Measurements from ENCODE around the gene LIPK. TPM values are rescaled to one million over a fixed set of nuclear protein-coding genes. Genes with fewer than 3 reads are reported as not detected.
"Not testable (repeated sequence)": the region's sequence is repeated elsewhere in the genome, so short reads cannot be mapped to it uniquely, and the experiment has no call there.

Gene LIPK
- total RNA-seq, 1 donor from 2014 or later: not detected

DNA sequence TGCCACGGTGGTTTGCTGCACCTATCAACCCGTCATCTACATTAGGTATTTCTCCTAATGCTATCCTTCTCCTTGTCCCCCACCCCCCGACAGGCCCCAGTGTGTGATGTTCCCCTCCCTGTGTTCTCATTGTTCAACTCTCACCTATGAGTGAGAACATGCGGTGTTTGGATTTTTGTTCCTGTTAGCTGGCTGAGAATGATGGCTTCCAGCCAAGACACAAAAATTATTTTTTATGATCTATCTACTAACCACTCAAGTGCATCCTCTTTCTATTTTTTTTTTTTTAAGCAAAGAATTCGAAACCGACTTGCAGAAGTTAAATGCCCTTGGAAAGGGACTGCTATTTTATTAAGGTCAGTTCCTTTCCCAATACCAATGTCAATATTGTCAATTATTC, 3.3 kb downstream of the LIPK start:
- peak in 1 of 2 donors; percentile 4 for DNase-seq (ENCODE audit: low read depth in 2 of 2)

DNA sequence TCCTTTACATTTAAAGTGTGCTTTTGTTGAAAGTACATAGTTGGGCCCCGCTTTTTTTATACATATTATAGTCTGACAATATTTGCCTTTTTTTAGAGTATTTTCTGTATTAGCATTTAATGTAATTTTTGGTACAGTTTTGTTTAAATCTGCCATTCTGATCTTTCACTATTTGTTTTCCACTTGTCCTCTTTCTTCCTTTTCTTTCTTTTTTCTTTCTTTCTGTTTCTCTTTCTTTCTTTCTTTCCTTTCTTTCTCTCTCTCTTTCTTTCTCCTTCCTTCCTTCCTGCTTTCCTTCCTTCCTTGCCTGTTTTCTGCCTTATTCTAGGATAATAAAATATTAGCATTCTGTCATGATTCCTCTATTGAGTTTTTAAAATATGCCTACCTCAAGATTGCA, 9.5 kb downstream of the LIPK start:
- DNase-seq (ENCODE audit: low read depth in 2 of 2): no peak

DNA sequence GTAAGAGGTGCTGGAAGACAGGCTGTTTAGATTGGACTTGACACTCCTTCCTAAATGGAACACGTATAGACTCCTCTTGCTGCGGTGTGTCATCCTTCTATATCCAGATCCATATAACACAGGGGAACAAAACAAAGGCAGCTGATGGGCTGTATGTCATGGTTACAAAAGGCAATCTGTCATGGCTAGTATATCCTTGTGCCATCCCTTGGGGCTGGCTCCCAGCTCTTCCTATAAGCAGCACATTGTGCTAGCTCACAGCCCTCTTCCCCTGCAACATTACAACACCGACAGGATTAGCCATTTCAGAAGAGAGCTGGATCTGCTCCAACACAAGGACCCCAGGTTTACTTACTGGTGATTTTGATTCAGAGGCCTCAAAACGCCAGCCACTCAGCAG, 15.3 kb downstream of the LIPK start:
- DNase-seq (ENCODE audit: low read depth in 2 of 2): no peak

DNA sequence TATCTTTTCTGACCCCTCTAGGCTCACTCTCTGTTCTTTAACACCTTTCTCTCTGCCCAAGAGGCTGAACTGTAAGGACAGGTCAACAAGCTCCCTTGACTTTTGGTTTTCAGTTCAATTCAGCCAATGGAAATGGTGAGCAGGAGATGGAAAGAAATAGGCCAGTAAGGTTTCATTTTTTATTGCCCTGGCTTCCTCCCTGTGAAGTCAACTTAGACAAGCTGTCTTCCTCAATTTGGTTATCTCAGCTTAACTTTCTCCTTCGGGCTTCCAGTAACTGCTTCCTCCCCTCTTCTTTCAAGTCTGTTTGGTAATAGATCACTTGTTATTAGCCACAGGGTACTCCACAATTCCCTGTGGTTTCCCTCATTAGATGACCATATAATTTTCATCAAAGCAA, 19.7 kb downstream of the LIPK start:
- no peak for DNase-seq (ENCODE audit: low read depth in 2 of 2)

DNA sequence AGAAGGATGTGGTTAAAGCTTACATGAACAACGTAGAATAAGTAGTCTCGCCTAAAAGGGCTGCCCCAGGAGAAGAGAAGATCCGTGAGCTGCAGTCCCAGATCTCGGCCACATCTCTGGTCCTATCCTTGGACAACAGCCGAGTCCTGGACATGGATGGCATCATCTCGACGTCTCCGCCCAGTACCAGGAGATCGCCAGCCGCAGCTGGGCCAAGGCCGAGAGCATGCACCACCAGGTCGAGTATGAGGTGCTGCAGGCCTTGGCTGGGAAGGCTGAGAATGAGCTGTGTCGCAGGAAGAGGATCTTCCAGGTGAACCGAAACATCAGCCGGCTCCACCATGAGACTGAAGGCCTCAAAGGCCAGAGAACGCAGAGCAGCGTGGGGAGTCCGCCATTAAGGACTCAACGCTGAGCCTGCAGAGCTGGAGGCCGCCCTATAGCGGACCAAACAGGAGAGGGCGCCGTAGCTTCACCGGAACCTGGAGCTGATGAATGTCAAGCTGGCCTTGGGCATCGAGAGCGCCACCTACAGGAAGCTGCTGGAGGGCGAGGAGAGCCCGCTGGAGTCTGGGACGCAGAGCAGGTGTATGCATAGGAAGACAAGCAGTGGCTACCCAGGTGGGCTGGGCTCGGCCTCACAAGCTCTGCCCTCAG, 22.2 kb downstream of the LIPK start:
- DNase-seq (ENCODE audit: low read depth in 2 of 2): peak; percentile 1 to 7

DNA sequence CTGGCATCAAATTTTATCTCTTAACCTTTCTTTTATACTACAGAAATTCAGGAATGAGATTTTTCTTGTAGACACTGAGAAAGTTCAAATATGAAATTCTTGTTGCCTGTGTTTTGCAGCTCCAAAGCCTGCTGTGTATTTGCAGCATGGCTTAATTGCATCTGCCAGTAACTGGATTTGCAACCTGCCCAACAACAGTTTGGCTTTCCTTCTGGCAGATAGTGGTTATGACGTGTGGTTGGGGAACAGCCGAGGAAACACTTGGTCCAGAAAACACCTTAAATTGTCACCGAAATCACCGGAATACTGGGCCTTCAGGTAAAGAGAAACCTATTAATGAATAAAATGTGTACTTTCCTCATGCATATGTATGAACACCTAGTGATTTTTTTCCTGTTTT, 24.8 kb downstream of the LIPK start:
- DNase-seq (ENCODE audit: low read depth in 2 of 2): no peak

DNA sequence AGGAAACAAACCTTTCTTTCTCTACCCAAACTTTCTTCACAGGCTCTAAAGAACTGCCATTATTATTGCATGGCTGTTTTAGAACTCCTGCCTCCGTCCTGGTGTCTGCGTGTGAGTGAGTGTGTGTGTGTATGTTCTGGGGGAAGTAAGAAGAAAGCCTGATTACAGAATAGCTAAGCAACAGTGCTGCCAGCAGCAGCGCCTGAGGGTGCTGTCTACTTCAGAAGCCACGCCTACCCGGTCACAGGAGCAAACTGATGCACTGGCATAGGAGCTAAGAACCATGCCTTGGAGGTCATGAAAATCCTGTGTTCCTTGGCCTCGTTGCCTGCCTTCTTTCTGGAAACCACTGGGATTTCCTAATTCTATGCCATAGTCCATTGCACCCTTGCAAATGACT, 25.2 kb downstream of the LIPK start:
- no peak for DNase-seq (ENCODE audit: low read depth in 2 of 2)

DNA sequence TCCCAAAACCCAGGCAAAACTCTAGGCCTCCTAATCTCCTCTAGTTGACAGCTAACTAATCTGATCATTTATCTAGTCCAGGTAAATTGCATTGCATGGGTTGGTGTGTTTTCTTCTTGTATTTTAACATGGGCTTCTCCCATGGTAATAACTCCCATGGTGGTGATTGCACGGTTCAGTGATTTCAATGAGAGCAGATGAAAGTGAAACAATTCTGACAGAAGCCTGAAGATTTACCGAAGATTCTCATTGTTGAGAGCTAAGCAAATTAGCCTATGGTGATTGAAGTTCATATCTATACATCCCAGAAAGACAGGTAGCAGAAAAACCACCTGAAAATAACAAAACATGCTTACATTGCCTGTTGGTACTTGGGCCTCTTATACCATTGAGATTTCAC, 27.2 kb downstream of the LIPK start:
- DNase-seq (ENCODE audit: low read depth in 2 of 2): no peak

DNA sequence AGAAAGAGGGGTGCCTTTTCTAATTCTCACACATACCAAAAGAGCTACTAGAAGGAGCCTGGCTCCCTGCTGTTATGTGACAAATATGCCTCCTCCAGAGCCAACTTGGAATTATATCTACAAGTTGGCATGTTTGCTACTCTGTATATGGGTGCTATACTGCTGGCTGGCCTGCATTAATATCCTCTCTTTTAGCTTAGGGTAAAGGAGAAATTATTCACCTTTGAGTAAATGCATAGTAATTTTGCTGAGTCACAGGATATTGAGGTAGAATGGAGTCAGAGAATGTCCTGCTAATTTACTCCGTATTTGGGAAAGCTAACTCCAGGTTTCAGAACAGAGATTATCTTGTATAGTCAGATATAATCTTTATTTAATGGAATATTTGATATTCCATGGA, 29.6 kb downstream of the LIPK start:
- no peak for DNase-seq (ENCODE audit: low read depth in 2 of 2)

DNA sequence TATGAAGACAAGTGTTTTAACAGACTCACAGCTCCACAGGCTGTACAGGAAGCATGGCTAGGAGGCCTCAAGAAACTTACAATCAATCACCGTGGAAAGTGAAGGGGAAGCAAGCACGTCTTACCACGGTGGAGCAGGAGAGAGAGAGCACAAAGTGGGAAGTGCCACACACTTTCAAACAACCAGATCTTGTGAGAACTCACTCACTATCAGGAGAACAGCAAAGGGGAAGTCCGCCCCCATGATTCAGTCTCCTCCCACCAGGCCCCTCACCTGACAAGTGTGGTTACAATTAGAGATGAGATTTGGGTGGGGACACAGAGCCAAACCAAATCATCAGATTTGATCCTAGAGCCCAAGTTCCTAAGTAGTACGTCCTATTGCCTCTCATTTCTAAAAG, 35.9 kb downstream of the LIPK start:
- not testable (repeated sequence) for DNase-seq (ENCODE audit: low read depth in 2 of 2)

DNA sequence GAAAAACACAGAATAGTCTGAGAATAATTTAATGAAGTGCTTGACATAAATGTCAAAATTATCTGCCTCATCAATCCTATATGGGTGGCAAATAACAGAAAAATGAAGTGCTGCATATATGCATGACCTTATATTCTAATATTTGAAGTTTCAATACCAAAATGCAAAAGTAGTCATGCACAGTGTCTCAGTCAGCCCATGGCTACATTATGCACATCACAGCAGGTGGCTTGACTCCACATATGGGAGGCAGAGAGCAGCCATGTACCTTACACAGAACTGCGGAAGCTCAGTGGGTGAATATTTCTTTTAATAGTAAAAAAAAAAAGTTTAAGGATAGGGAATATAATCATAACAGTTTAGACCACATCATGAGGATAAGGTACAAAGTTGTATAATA, 36.4 kb downstream of the LIPK start:
- no peak for DNase-seq (ENCODE audit: low read depth in 2 of 2)

DNA sequence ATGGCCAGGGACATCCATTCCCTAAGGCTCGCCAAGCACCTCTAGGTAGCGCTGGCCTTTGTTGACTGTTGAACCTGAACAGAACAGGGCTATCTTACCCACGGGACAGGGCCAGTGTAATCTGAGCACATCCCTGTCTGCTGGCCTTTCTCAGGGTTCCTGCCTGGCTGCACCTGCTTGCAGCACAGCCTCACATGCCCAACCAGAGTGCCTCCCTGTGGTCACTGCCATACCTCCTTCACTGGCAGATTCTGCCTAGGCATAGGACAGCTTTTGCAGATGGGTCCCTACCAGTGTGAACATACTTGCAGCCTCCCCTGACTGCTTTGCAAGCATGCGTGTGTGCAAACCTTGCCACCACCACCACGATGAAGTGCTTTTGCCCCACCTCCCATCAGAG, 38.0 kb downstream of the LIPK start:
- no peak for DNase-seq (ENCODE audit: low read depth in 2 of 2)

DNA sequence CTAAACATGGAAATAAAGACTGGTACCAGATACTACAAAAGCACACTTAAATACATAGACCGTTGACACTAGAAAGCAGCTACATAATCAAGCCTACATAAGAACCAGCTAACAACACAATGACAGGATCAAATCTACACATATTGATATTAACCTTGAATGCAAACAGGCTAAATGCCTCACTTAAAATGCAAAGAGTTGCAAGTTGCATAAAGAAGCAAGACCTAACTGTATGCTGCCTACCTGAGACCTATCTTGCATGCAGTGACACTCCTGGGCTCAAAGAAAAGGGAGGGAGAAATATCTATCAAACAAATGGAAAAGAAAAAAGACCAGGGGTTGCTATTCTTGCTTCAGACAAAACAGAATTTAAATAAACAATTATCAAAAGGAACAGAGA, 39.6 kb downstream of the LIPK start:
- no peak for DNase-seq (ENCODE audit: low read depth in 2 of 2)

DNA sequence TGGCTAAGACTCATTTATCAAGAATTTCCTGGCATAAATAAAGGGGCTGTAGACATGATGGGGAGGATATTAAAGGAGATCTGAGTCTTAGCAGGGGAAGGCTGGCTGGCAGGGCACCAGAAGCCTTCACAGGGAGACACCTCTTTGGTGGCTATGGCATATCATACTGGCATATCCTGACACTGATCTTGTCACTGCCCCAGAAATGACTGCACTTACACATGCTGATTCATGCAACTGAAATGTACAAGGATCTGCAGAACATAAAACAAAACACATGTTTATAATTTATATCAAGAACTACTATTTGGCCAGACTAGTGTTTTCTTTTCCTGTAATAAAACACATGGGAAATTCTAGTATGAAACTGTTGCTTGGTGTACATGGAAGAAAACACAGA, 48.2 kb downstream of the LIPK start:
- DNase-seq (ENCODE audit: low read depth in 2 of 2): peak in 1 of 2 donors; percentile 10

DNA sequence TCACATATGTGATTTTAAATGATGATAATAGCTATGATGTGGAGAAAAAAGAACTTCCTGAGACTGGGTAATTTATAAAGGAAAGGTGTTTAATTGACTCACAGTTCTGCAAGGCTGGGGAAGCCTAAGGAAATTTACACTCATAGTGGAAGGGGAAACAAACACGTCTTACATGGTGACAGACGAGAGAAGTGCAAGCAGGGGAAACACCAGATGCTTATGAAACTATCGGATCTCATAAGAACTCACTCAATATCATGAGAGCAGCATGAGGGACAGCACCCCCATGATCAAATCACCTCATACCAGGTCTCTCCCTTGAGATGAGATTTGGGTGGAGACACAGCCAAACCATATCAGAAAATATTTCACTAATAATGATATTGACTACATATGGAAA, 49.7 kb downstream of the LIPK start:
- DNase-seq (ENCODE audit: low read depth in 2 of 2): no peak

DNA sequence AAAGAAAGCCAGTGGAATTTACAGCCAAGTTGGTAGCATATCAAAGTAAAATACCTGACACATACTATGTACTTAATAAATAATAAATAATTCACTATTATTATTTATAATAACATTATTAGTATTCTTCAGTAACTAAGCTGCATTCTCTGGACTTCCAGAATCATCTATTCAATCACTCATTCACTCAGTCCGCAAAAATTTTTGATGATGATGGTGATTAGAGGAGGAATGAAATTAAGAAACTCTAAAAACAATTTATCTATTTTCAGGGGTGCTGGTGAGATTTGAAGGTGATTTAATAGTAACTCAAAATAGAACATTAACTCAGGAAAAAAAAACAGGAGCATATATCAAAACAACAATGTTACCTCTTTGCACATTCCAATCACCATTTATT, 50.6 kb downstream of the LIPK start:
- DNase-seq (ENCODE audit: low read depth in 2 of 2): no peak

DNA sequence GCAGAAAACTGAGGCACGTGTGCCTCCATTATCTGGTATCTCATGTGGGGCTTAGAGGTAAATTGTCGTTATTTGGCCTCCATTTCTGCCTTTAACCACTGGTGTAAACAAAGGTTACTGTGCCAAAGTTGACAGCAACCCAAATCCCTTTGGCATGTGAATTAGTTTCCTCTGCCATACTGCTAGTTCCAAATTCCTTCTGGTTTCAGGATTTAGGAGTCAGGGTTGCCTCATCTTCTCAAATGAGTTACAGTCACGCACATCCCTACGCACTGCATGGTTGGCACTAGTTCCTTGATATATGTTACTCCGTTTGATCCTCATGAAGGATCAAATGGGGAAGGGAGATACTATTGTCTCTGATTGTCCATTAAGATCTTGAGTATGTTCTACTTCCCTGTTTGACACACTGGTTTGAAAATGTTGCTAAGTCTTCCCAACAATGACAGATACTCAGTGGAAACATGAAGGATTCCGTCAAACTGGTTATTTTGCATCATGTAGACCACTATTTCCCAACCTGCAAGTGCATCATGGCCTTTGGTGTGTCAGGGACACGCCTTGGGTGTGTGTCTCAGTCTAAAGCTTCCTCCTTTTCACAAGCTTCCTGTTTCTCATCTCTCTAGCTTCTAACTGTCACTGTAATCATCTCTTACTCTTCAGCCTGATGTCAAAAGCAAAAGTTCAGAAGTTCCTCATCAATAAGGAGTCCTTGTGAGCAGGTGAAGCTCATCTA, 53.5 kb downstream of the LIPK start, which contains the start of gene LIPN:
Gene LIPN, plus strand, starts transcription at position 655 of the 736 bp plus-strand sequence. CDS start 1,386 bp downstream, outside the sequence.
- DNase-seq (ENCODE audit: low read depth in 2 of 2): no peak

DNA sequence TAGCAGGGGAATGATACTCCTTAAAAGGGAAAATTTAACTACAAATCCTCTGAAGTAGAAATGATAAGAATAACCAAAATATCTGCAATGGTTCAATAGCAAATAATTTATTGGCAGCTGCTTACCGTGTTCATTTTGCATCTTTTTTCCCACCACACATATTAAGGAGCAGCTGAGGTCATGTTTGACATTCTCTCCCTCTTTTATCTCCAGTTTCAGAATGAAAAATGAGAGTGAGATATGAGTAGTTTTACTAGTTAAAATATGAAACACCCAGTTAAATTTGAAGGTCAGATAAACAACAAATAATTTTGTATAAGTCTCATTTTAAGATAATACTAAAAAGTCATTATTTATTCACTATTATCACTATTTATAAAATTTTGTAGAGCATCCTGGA, 56.9 kb downstream of the LIPK start:
- no peak for DNase-seq (ENCODE audit: low read depth in 2 of 2)

DNA sequence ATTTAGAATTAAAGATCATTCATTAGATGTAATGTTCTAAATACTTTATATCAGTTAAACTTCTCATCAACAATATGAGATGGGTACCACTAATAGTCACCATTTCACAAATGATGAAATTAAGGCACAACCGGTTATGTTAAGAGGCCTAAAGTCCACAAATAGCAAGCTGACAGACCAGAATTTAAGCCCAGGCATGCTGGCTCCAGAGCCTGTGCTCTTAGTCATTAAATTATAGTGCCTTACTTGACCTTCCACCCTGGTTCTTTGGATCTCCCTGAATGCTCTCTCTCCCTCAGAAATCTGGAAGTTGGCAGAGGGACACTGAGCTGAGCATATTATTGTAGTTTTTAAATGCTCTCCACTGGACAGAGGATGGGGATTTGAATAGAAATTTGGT, 57.4 kb downstream of the LIPK start:
- no peak for DNase-seq (ENCODE audit: low read depth in 2 of 2)

DNA sequence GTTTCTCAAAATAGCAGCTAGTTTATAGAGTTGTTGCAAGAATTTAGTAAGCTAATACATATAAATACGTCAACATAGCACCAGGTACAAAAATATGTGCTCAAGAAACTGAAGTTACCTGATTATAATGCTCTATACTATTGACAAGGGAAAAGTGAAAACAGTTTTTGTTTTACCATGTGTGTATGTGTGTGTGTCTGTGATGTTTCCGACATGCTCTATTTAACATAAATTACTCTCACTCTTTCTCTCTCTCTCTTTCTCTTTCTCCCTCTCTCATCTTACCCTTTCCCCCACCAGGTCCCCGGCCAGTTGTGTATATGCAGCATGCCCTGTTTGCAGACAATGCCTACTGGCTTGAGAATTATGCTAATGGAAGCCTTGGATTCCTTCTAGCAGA, 58.1 kb downstream of the LIPK start:
- DNase-seq (ENCODE audit: low read depth in 2 of 2): no peak

DNA sequence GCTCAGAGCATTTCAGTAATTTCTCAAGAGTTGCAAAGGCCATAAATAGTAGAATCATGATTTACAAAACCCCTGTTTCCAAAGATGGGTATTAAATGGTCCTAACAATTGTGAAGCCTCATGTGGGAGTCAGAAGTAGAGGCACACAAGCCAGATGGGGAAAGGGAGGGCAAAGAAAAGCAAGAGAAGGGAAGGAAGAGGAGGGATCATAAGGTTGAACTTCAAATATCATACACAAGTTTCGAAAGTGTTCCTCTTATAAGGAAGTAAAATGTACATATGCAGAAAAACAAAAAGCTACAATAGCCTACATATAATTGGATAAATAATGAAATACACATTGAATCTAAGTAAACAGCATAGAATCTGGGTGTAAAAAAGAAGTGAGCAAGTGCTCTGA, 59.8 kb downstream of the LIPK start:
- DNase-seq (ENCODE audit: low read depth in 2 of 2): no peak

DNA sequence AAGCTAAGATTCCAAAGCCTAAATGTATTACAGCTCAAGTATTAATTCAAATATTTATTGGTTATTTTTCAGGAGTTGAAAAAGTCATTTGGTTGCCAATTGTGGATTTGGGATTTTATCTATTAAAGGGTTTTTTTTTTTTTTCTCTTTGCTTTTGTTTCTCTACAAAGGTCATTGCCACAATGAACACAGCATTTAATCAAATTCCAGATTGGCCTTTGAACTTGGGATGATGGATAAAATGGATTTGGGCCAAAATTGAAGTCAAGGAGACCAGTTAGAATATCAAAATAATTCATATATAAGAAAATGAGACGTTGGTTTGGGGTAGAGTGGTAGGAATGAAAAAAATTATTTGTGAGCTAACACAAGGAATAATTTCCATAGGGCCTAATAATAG, 63.3 kb downstream of the LIPK start:
- DNase-seq (ENCODE audit: low read depth in 2 of 2): no peak

DNA sequence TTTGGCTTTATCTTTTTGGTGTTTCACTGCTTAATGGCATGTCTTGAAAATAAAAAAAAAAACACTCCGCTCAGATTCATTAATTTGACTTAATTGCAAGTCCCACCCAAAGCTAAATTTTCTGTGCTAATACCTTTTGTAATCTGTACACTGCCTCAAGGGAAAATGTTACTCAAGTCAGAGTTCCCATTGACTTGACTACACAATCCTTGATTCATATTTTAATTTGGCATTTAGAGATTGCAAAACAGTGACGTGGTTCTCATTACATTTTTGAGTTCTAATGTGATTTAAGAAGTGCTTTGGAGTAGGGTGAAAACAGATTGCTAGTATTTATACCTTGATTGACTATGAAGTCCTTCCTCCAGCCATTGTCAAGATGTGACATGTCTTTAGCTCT, 75.2 kb downstream of the LIPK start:
- no peak for DNase-seq (ENCODE audit: low read depth in 2 of 2)

All from lung microvascular endothelial cell (primary cell).